Psoas muscle (tissue), 8 donors: Measurements from ENCODE around the gene FGFR2. TPM values are rescaled to one million over a fixed set of nuclear protein-coding genes. Genes with fewer than 3 reads are reported as not detected.

Source experiments
- ATAC-seq, 4 donors: fragments of 200-7000 bp; cut with Tn5 transposase; one replicate each; pipeline ENCODE4 v1.9.1; 2020; ENCODE audit warnings: moderate library complexity in 3 of 4, mild to moderate bottlenecking in 2 of 4
- DNase-seq, 2 donors: peaks; one replicate each; pipeline ENCODE4 v3.0.0-alpha.2; 2020
- H3K27ac ChIP-seq: fragments of 200-600 bp; one replicate; pipeline ENCODE4 v1.8.0; 2022
- H3K27me3 ChIP-seq, 3 donors: fragments of 200-600 bp in 1 of 3; one replicate each; pipeline versions ENCODE4 v1.6.1 to v1.8.0; 2013 to 2022; ENCODE audit warnings: low read length in 2 of 3, mild to moderate bottlenecking in 2 of 3, moderate library complexity in 1 of 3; ENCODE audit not compliant: insufficient read depth in 3 of 3
- H3K36me3 ChIP-seq, 2 donors: fragments of 200-600 bp in 1 of 2; one replicate each; pipeline versions ENCODE4 v1.6.1 to v1.8.0; 2013 to 2022; ENCODE audit warnings: low read depth in 1 of 2, mild to moderate bottlenecking in 1 of 2, moderate library complexity in 1 of 2; ENCODE audit not compliant: insufficient read depth in 1 of 2
- H3K4me1 ChIP-seq: fragments of 200-600 bp; one replicate; pipeline ENCODE4 v1.8.0; 2022
- H3K4me3 ChIP-seq: fragments of 200-600 bp; one replicate; pipeline ENCODE4 v1.8.0; 2022; ENCODE audit warnings: mild to moderate bottlenecking
- H3K9me3 ChIP-seq: fragments of 200-600 bp; one replicate; pipeline ENCODE4 v1.8.0; 2022
- CTCF ChIP-seq: fragments of 200-600 bp; IDR thresholded peaks from one replicate; pipeline ENCODE4 v1.8.0; 2022; ENCODE audit warnings: antibody characterized with exemption
- WGBS, 3 donors: extraction: QIAGEN DNeasy Blood & Tissue Kit; methylation state at CpG; one replicate each; pipeline versions ENCODE4 v1.1.6 to v1.1.7; 2013; 5-methylcytosine and 5-hydroxymethylcytosine counted together
- intact Hi-C, 2 donors: fragments of 100-400 bp; cut with DNase I; formaldehyde crosslinking; loops; one replicate each; pipeline versions ENCODE4 v1.11.0 to v1.14.2; 2022
- polyA plus RNA-seq, 3 donors: library from polyadenylated mRNA; stranded (reverse); fragments of 200-250 nt; gene quantifications; one replicate each; pipeline ENCODE4 v1.2.3, GENCODE V29; 2013
- total RNA-seq, 4 donors: library from RNA; stranded (reverse); fragmentation: NEBNext Ultra II Directional in 2 of 4; extraction: Animal tissue kit (Norgen Biotek cat#: 25700) in 2 of 4; gene quantifications; one replicate each; pipeline versions ENCODE4 v1.2.1 to v1.2.4, GENCODE V29; 2021 to 2023
- donor health status: healthy with polysubstance abuse.
- donor health status: DM: no; HTN: no; CAD: no; lungs with moderate emphysema.
- donor health status: Bipolar disorder and iron deficiency.
- donor health status: healthy.
- donor health status: DM: yes; HTN: yes; CAD: no.
- donor health status: DM: no; HTN: no; CAD: no.
- donor health status: DM: no; HTN: no; CAD: no.
- donor health status: DM: yes; HTN: yes; CAD: no.

FGFR2 gene
- total and polyA plus RNA-seq, 7 donors, result 0.08 to 0.50 (median 0.20) TPM; not detected in 2

GRCh38 chr10:121531076-121531829 is 67.0 kb downstream of the FGFR2 start:
- Histone ChIP-seq H3K4me3 (no peak overlapping the region), H3K27me3 (peaks cover 0 to 14% (median 2%) of the 10 kb centered on the region in 3 donors), H3K9me3 (no peaks in the 10 kb centered on the region), H3K27ac (no peak overlapping the region), H3K36me3 (no peaks in the 10 kb centered on the region), H3K4me1 (no peaks in the 10 kb centered on the region)
- WGBS, 3 donors, result 47 to 63% (median 52%) methylated on average over 13 of the region's 13 CpGs
- TF ChIP-seq CTCF, result no peak
- intact Hi-C loops, result loop anchor here in 1 of 2 donors (5.0 kb wide), 1 partner anchor 736 kb away; no protein-coding TSS in a partner anchor
- no peak for DNase-seq
- ATAC-seq, result no peak

- Histone ChIP-seq H3K4me1 (no peaks in the 10 kb centered on the region), H3K4me3 (no peak overlapping the region), H3K27ac (no peak overlapping the region), H3K9me3 (no peaks in the 10 kb centered on the region), H3K27me3 (peaks cover 0 to 14% (median 2%) of the 10 kb centered on the region in 3 donors), H3K36me3 (no peaks in the 10 kb centered on the region)
- intact Hi-C loops, result loop anchor here in 1 of 2 donors (5.0 kb wide), 1 partner anchor 737 kb away; no protein-coding TSS in a partner anchor
- no peak for ATAC-seq
- 80 to 84% (median 83%) methylated on average over 7 of the region's 7 CpGs for WGBS, 3 donors
- no peak for DNase-seq
- no peak for TF ChIP-seq CTCF
Measured at GRCh38 chr10:121530481-121531075, 67.7 kb downstream of the FGFR2 start.

GRCh38 chr10:121527690-121528089 is 70.6 kb downstream of the FGFR2 start:
- Histone ChIP-seq H3K9me3 (no peaks in the 10 kb centered on the region), H3K27me3 (peaks cover 0 to 12% (median 2%) of the 10 kb centered on the region in 3 donors), H3K36me3 (no peaks in the 10 kb centered on the region), H3K27ac (no peak overlapping the region), H3K4me3 (no peak overlapping the region), H3K4me1 (no peaks in the 10 kb centered on the region)
- no peak for TF ChIP-seq CTCF
- intact Hi-C loops, result no loop called here
- 45 to 69% (median 69%) methylated on average over 6 of the region's 6 CpGs for WGBS, 3 donors
- ATAC-seq (no peak), DNase-seq (no peak)

- DNase-seq, result no peak
- intact Hi-C loops, result no loop called here
- Histone ChIP-seq H3K9me3 (no peaks in the 10 kb centered on the region), H3K27me3 (peaks cover 0 to 7% (median 2%) of the 10 kb centered on the region in 3 donors), H3K4me1 (no peaks in the 10 kb centered on the region), H3K36me3 (no peaks in the 10 kb centered on the region), H3K27ac (no peak overlapping the region), H3K4me3 (no peak overlapping the region)
- WGBS, 3 donors, result 61 to 65% (median 61%) methylated on average over 8 of the region's 8 CpGs
- TF ChIP-seq CTCF, result no peak
- ATAC-seq, result no peak
Measured at GRCh38 chr10:121526801-121527221, 71.4 kb downstream of the FGFR2 start.
